Skeletal muscle tissue (tissue), 4 donors: ENCODE data around the gene CUTC. TPM values are rescaled to one million over a fixed set of nuclear protein-coding genes. Genes with fewer than 3 reads are reported as not detected.
A peak's percentile ranks its signal among the peaks of the same experiment; 100 is the strongest.

Source experiments
- H3K27ac ChIP-seq: one replicate; pipeline ENCODE4 v1.7.0; 2013; ENCODE audit warnings: mild to moderate bottlenecking, low read depth, low read length, inconsistent platforms
- H3K27me3 ChIP-seq, 3 donors: one replicate each; pipeline ENCODE4 v1.7.0; 2013; ENCODE audit warnings: low read length in 3 of 3; ENCODE audit not compliant: control insufficient read depth in 3 of 3, insufficient read depth in 3 of 3
- H3K36me3 ChIP-seq, 3 donors: one replicate each; pipeline ENCODE4 v1.7.0; 2013; ENCODE audit warnings: low read length in 3 of 3; ENCODE audit not compliant: control insufficient read depth in 3 of 3, insufficient read depth in 3 of 3
- H3K4me1 ChIP-seq, 3 donors: one replicate each; pipeline ENCODE4 v1.7.0; 2013; ENCODE audit warnings: low read length in 3 of 3, mild to moderate bottlenecking in 3 of 3; ENCODE audit not compliant: control insufficient read depth in 3 of 3, insufficient read depth in 3 of 3
- H3K4me3 ChIP-seq, 3 donors: one replicate each; pipeline ENCODE4 v1.7.0; 2013; ENCODE audit warnings: low read length in 3 of 3
- H3K9ac ChIP-seq, 3 donors: one replicate each; pipeline ENCODE4 v1.7.0; 2013; ENCODE audit warnings: low read length in 3 of 3, mild to moderate bottlenecking in 3 of 3, moderate library complexity in 2 of 3, low read depth in 1 of 3
- H3K9me3 ChIP-seq, 3 donors: one replicate each; pipeline ENCODE4 v1.7.0; 2013; ENCODE audit warnings: low read length in 3 of 3; ENCODE audit not compliant: control insufficient read depth in 3 of 3
- total RNA-seq: library from RNA; depleted of rRNA; stranded (reverse); fragments of >200 nt; gene quantifications from one replicate; pipeline ENCODE4 v1.2.3, GENCODE V29; 2014
- donor health status: Osteomylitis.

CUTC gene, protein sequence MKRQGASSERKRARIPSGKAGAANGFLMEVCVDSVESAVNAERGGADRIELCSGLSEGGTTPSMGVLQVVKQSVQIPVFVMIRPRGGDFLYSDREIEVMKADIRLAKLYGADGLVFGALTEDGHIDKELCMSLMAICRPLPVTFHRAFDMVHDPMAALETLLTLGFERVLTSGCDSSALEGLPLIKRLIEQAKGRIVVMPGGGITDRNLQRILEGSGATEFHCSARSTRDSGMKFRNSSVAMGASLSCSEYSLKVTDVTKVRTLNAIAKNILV
- total RNA-seq = 19.3 TPM

GRCh38 chr10:99732033-99732842 is at the start of gene CUTC, which contains the start of gene COX15:
TSS of gene CUTC (plus strand) at chr10:99732234. CDS start at chr10:99732349, 115 bp downstream.
TSS of gene COX15 (minus strand) at chr10:99732127. CDS start at chr10:99732049, 78 bp downstream.
- Histone ChIP-seq H3K36me3 (peaks cover 3 to 20% (median 11%) of the 10 kb centered on the region in 3 donors), H3K27ac (peak within 1 kb of the TSS; percentile 97), H3K9me3 (no peaks in the 10 kb centered on the region), H3K9ac (peak within 1 kb of the TSS; percentile 88 to 99 (median 97)), H3K4me1 (peaks cover 14 to 20% (median 15%) of the 10 kb centered on the region in 3 donors), H3K27me3 (no peaks in the 10 kb centered on the region), H3K4me3 (peak within 1 kb of the TSS; percentile 95 to 100 (median 99))

DNA sequence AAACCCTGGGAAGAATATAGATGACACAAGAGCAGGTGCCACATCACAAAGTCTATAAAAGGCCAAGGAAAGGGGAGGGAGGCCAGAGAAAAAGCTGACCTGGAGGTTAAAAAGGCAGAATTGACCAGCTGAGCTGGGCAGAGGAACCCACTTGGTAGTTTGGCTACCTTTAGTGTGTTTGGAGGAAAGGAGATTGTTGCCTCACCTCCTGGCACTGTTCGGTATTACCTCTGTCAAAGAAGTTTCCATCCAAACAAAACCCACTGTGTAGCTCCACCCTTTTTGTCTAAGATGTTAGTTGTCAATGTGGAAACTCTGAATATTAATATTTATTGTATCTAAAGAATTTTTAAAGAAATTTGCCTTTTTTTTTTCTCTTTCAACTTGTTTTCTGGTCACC is 49.3 kb upstream of the CUTC start:
- peaks cover 2 to 10% (median 3%) of the 10 kb centered on the region in 3 donors for H3K36me3 ChIP-seq
- H3K27me3 ChIP-seq = no peaks in the 10 kb centered on the region
- no peak overlapping the region for H3K4me3 ChIP-seq
- no peaks in the 10 kb centered on the region for H3K9me3 ChIP-seq
- no peaks in the 10 kb centered on the region for H3K4me1 ChIP-seq
- H3K9ac ChIP-seq = no peak overlapping the region
- H3K27ac ChIP-seq = no peak overlapping the region

DNA sequence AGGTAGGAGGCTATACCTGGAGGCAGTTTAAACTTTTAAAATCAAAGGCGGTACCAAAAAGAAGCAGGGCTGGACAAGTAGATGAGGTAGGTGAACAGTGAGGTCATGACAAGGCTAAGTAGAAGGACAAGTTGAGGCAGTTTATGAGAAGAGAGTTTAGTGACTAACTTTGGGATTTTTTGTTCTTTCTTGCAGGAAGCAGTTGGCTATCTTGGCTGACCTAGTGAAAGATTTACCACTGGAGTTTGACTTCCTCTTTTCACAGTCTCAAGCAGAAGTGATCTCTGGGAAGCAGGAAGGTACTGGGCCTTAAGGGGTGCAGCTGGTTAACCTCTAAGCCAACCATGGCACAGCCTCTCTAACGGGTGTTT is 46.5 kb upstream of the CUTC start:
- Histone ChIP-seq H3K27ac (no peak overlapping the region), H3K9me3 (no peaks in the 10 kb centered on the region), H3K27me3 (no peaks in the 10 kb centered on the region), H3K4me1 (no peaks in the 10 kb centered on the region), H3K4me3 (no peak overlapping the region), H3K36me3 (peaks cover 0 to 2% (median under 1%) of the 10 kb centered on the region in 3 donors), H3K9ac (no peak overlapping the region)

DNA sequence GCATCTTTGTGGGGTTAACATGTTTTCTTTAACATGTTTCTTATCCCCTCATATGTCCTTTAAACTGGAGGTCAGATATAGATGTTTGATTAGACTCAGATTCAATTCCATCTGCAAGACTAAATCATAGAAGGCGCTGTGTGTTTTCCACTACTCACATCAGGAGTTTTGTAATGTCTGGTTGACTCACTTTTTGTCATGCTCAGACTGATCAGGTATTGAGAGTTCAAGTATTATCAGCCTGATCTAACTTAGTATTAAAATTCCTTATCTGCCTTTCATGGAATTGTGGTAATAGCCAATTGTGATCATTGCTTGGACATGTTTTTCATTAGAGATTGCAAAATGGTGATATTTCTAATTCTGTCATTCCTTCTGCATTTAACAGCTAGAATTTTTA is 42.6 kb upstream of the CUTC start:
- H3K9ac ChIP-seq = no peak overlapping the region
- no peaks in the 10 kb centered on the region for H3K4me1 ChIP-seq
- no peaks in the 10 kb centered on the region for H3K27me3 ChIP-seq
- no peak overlapping the region for H3K4me3 ChIP-seq
- peaks cover 0 to 6% (median 0%) of the 10 kb centered on the region in 3 donors for H3K36me3 ChIP-seq
- H3K27ac ChIP-seq = no peak overlapping the region
- H3K9me3 ChIP-seq = no peaks in the 10 kb centered on the region

DNA sequence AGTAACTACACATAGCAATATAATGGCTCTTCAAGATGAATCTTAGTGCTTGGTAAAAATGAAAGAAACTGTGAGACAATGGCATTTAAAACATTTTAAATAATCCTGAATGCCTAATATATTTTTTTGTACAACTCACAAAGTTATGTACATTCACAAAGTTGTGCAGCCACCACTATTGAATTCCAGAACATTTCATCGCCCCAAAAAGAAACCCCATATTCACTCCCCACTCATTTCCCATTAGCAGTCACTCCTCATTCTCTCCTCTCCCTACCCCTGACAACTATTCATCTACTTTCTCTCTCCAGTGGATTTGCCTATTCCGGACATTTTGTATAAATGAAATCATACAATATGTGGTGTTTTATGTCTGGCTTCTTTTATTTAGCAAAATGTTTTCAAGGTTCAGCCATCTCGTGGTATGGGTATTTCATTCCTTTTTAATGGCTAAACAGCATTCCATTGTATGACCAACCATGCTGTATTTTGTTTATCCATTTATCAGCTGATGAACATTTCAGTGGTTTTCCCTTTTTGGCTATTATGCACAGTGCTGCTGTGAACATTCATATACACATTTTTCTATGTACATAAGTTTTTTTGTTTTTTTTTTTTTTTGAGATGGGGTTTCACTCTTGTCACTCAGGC is 38.0 kb upstream of the CUTC start:
- peaks cover 5 to 16% (median 14%) of the 10 kb centered on the region in 3 donors for H3K36me3 ChIP-seq
- H3K4me1 ChIP-seq = no peaks in the 10 kb centered on the region
- H3K27ac ChIP-seq = no peak overlapping the region
- no peaks in the 10 kb centered on the region for H3K9me3 ChIP-seq
- no peak overlapping the region for H3K9ac ChIP-seq
- H3K4me3 ChIP-seq = no peak overlapping the region
- H3K27me3 ChIP-seq = no peaks in the 10 kb centered on the region

GRCh38 chr10:99695761-99696160 is 36.3 kb upstream of the CUTC start:
- no peak overlapping the region for H3K9ac ChIP-seq
- H3K4me3 ChIP-seq = no peak overlapping the region
- no peak overlapping the region for H3K27ac ChIP-seq
- no peaks in the 10 kb centered on the region for H3K27me3 ChIP-seq
- no peaks in the 10 kb centered on the region for H3K9me3 ChIP-seq
- H3K36me3 ChIP-seq = peaks cover 5 to 18% (median 14%) of the 10 kb centered on the region in 3 donors
- H3K4me1 ChIP-seq = no peaks in the 10 kb centered on the region

DNA sequence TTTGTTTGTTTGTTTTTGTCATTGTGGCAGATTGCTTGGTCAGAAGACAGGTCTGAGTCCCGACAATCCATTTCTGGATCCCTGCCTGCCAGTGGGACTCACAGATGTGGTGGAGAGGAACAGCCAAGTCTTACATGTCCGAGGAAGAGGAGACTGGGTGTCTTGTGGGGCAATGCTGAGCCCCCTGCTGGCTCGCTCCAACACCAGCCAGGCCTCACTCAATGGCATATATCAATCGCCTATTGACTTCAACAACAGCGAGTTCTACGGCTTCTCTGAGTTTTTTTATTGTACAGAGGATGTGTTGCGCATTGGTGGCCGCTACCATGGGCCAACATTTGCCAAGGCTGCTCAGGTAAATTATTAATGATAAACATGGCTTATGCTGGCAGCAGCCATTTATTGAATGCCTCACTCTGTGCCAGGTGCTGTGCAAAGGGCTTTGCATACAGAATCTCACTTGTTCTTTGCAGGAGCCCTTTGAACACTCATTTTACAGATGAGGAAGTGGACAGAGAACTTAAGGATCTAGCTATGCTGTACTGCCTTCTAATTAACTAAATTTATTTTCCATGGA is 33.4 kb upstream of the CUTC start:
- no peaks in the 10 kb centered on the region for H3K4me1 ChIP-seq
- H3K27ac ChIP-seq = no peak overlapping the region
- no peaks in the 10 kb centered on the region for H3K27me3 ChIP-seq
- no peaks in the 10 kb centered on the region for H3K9me3 ChIP-seq
- H3K4me3 ChIP-seq = no peak overlapping the region
- no peak overlapping the region for H3K9ac ChIP-seq
- H3K36me3 ChIP-seq = peaks cover 5 to 23% (median 14%) of the 10 kb centered on the region in 3 donors

DNA sequence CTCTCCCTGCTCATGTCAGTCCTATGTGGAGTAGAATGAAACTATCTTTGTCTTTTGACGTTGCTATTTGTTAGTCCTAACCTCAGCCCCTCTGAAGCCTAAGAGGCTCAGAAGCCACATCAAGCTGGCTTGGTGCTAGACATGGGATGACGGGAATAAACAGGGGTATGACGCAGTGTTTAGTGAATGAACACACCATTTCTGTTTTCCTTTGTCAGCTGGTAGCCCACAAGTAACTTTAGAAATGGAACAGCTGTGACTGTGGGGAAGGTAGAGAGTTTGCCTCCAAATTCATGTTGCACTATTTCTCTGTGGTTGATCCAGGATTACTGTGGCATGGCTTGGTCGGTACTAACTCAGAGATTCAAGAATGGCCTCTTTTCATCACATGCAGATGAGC is 31.4 kb upstream of the CUTC start:
- Histone ChIP-seq H3K36me3 (peaks cover 9 to 23% (median 22%) of the 10 kb centered on the region in 3 donors), H3K9ac (no peak overlapping the region), H3K27me3 (no peaks in the 10 kb centered on the region), H3K9me3 (no peaks in the 10 kb centered on the region), H3K4me1 (no peaks in the 10 kb centered on the region), H3K27ac (peak overlapping the region; percentile 0), H3K4me3 (no peak overlapping the region)

GRCh38 chr10:99708428-99709012 is 23.5 kb upstream of the CUTC start:
- Histone ChIP-seq H3K4me3 (no peak overlapping the region), H3K9ac (no peak overlapping the region), H3K27ac (no peak overlapping the region), H3K36me3 (peaks cover 4 to 22% (median 14%) of the 10 kb centered on the region in 3 donors), H3K9me3 (no peaks in the 10 kb centered on the region), H3K27me3 (no peaks in the 10 kb centered on the region), H3K4me1 (no peaks in the 10 kb centered on the region)
